IPS-18c (cell line): ENCODE data around the gene GRIFIN.

Source experiments
- H3K4me3 ChIP-seq: 2 replicates; pipeline ENCODE4 v1.7.0; 2013; ENCODE audit warnings: low read depth, mild to moderate bottlenecking, low read length, moderate library complexity; ENCODE audit not compliant: insufficient read depth
- H3K9me3 ChIP-seq: one replicate; pipeline ENCODE4 v1.6.1; 2013; ENCODE audit warnings: mild to moderate bottlenecking, low read length, moderate library complexity; ENCODE audit not compliant: control insufficient read depth, insufficient read depth

Gene GRIFIN, protein sequence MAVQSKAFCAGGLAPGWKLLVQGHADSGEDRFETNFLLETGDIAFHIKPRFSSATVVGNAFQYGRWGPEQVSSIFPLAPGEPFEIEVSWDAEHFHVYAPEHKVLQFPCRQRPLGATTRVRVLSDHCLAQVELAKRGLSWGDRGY

GRCh38 chr7:2476298-2476697, at the start of gene GRIFIN:
Gene GRIFIN, minus strand, starts transcription at chr7:2476398. Its CDS starts 15 bp downstream, at chr7:2476383.
- H3K9me3 ChIP-seq: no peaks in the 10 kb centered on the region
- H3K4me3 ChIP-seq: no peak within 1 kb of the TSS

DNA sequence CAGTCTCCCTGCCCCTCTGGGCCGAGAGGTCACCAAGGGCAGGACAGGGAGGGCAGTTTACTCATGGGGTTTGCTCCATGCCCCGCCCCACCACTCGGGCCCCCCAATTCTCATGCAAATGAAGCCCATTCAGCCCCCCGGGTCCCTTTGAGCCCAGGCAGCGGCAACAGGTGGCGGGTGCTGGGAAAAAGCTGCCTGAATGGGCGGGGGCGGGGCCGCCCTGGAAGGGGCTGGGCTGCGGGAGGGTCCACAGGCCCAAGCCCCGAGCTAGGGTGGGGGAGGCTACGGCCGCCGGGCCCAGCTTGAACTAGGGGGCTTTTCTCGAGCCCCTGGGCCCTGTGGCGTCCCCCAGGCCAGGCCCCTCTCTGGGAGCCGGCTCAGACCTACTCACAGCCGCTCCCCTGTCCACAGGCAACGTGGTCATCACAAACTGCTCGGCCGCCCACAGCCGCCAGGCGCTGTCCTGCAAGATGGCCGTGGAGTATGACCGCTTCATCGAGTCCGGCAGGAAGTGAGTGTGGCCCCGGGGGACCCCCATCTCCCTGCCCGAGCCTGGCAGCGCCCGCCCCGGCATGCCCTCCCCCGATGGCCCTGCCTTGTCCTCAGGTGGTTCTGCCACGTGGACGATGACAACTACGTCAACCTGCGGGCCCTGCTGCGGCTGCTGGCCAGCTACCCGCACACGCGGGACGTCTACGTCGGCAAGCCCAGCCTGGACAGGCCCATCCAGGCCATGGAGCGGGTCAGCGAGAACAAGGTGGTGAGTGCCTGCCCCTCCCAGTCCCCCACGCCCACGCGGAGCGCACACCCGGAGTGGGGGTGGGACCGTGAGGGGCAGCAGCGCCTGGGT, 48.8 kb upstream of the GRIFIN start:
- Histone ChIP-seq H3K4me3 (peak overlapping the region; percentile 34; the same call in 1 of the 2 replicates), H3K9me3 (no peaks in the 10 kb centered on the region)

GRCh38 chr7:2523941-2524807, 48.0 kb upstream of the GRIFIN start:
- Histone ChIP-seq H3K4me3 (peak overlapping the region; percentile 34), H3K9me3 (no peaks in the 10 kb centered on the region)

DNA sequence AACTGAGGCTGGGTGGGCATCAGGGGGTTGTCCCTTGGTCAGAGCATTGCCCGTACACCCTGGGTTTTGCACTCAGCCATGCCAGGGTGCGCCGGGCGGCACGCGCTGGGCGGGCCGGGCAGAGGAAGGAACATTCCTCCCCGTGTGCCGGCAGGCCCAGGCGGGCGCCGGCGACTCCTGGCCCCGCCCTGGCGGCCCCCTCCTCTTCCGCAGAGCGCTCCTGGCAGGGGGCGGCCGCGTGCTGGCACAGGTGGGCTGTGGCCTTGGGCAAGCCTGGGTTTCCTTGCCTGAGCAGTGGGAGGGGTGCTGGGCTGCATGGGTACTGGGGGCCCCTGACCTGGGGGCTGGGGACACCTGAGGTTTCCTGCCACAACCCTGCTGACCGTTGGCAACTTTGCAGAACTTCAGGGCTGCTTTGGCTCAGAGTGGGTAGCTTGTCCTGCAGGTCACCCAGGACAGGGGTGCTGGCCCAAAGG, 47.3 kb upstream of the GRIFIN start:
- no peaks in the 10 kb centered on the region for H3K9me3 ChIP-seq
- peak overlapping the region; percentile 28 for H3K4me3 ChIP-seq

DNA sequence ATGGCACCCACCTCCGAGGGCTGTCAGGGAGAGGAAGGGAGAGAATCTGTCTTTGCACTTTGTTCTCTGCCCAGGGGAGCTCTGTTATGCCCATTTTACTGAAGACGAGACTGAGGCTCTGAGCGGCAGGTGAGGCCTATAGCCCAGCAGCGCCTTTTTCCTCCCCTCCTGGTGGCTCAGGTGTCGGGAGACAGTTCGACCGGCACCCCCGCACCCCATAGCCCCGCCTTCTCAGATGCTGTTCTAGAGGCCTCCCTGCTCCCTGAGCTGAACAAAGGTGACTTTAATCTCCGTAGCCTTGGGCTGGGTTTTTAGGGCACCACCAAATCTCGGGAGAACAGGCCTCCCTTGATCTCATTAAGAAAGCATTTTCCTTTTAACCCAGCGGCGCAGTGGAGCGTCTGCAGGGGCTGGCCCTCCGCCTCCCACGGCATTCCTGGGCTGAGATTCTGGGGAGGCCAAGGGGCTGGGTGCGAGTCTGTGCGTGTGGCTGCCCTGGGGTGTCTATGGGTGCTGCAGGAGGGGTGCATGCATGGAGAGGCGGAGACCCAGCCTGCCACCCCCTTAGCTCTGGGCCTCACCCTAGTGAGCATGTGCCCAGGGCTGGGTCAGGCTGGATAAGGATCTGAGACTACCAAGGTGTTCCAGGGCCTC, 46.7 kb upstream of the GRIFIN start:
- peak overlapping the region; percentile 28 for H3K4me3 ChIP-seq
- no peaks in the 10 kb centered on the region for H3K9me3 ChIP-seq

GRCh38 chr7:2521952-2522591, 45.9 kb upstream of the GRIFIN start:
- Histone ChIP-seq H3K4me3 (peak overlapping the region; percentile 65), H3K9me3 (no peaks in the 10 kb centered on the region)

- H3K9me3 ChIP-seq: no peaks in the 10 kb centered on the region
- peak overlapping the region; percentile 65 for H3K4me3 ChIP-seq
Measured at GRCh38 chr7:2521341-2521745, 45.1 kb upstream of the GRIFIN start.

- Histone ChIP-seq H3K4me3 (peak overlapping the region; percentile 65), H3K9me3 (no peaks in the 10 kb centered on the region)
Measured at GRCh38 chr7:2520761-2521290, 44.6 kb upstream of the GRIFIN start.

- Histone ChIP-seq H3K9me3 (no peaks in the 10 kb centered on the region), H3K4me3 (peak overlapping the region; percentile 65)
Measured at GRCh38 chr7:2520131-2520760, 44.0 kb upstream of the GRIFIN start.

DNA sequence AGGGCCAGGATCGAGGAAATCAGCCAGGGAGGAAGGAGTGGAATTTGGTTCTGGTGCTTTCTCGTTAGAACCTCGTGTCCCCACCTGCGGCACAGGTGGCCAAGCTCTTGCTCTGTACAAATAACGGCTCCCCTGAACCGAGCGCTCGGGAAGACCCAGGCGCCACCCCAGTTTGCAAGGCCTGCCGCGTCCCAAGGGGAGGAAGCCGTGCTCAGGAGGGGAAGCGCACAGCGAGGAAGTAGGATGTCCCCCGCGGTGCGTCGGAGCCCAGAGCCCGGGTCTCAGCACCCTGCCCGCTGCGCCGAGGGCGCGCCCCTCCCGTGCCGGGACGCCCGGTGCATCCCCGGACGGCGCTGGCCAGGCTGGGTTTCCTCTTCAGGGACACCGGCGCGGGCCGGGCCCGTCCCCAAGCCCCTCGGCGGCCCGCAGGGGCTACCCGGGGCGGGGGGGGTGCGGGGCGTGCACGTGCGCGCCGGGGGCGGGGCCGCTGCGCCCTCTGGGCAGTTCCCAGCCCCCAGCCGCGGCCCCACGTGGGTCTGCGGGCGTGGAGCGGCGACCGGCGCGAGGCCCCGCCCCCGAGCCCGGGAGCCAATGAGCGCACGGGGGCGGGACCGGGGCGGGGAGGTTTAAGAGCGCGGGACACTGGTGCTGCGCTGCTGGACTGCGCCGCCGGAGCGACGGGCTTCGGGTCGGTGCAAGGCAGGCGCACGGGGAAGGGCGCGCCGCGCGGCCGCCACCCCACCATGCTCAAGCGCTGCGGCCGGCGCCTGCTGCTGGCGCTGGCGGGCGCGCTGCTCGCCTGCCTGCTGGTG, 43.1 kb upstream of the GRIFIN start, which contains the start of gene LFNG:
Gene LFNG (plus strand): TSS at position 656 of the 812 bp plus-strand sequence. CDS start 88 bp downstream, at position 744.
- peak within 1 kb of the TSS; percentile 65 for H3K4me3 ChIP-seq
- H3K9me3 ChIP-seq: no peaks in the 10 kb centered on the region

DNA sequence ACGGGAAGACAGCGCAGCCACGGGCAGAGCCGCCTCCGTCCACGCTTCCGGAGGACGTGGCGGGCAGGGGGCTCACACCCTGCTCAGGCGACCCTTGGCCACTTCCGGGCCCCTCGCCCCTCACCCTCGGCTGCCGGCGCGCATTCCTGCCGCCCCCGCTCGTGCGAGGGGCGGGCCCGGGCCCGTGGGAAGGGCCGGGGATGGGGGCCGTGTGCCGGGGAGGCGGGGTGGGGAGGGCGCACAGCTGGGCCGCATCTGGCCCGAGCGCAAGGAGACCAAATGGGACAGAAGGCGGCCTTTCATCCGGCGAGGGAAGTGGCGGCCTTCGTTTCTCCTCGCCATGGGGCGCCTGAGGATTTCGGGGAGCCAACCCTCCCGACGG, 42.5 kb upstream of the GRIFIN start:
- no peaks in the 10 kb centered on the region for H3K9me3 ChIP-seq
- H3K4me3 ChIP-seq: peak overlapping the region; percentile 56

GRCh38 chr7:2517678-2518507, 41.7 kb upstream of the GRIFIN start:
- Histone ChIP-seq H3K9me3 (no peaks in the 10 kb centered on the region), H3K4me3 (no peak overlapping the region; the same call in 1 of the 2 replicates)

- no peak overlapping the region for H3K4me3 ChIP-seq
- no peaks in the 10 kb centered on the region for H3K9me3 ChIP-seq
Measured at GRCh38 chr7:2517026-2517425, 40.8 kb upstream of the GRIFIN start.

GRCh38 chr7:2516194-2516555, 40.0 kb upstream of the GRIFIN start:
- H3K9me3 ChIP-seq: no peaks in the 10 kb centered on the region
- no peak overlapping the region for H3K4me3 ChIP-seq
